Tibial nerve (tissue), 4 donors: ENCODE data around the gene KIF26A. TPM values are rescaled to one million over a fixed set of nuclear protein-coding genes. Genes with fewer than 3 reads are reported as not detected.

Experiments
- DNase-seq, 2 donors: peaks; one replicate each; pipeline ENCODE4 v3.0.0-alpha.2; 2019; ENCODE audit warnings: low spot score in 2 of 2
- H3K27ac ChIP-seq, 4 donors: fragments of 200-600 bp; sonication (generic) in 3 of 4; one replicate each; pipeline ENCODE4 v1.5.1; 2017 to 2019; ENCODE audit warnings: mild to moderate bottlenecking in 1 of 4
- H3K27me3 ChIP-seq, 2 donors: fragments of 200-600 bp; sonication (generic) in 1 of 2; one replicate each; pipeline versions ENCODE4 v1.5.1 to v1.6.0; 2017 to 2019
- H3K36me3 ChIP-seq, 3 donors: fragments of 200-600 bp; sonication (generic); one replicate each; pipeline ENCODE4 v1.5.1; 2018 to 2019
- H3K4me1 ChIP-seq, 4 donors: fragments of 200-600 bp; sonication (generic) in 3 of 4; one replicate each; pipeline ENCODE4 v1.5.1; 2017 to 2019
- H3K4me3 ChIP-seq, 4 donors: fragments of 200-600 bp; sonication (generic) in 3 of 4; one replicate each; pipeline ENCODE4 v1.5.1; 2017 to 2019; ENCODE audit warnings: mild to moderate bottlenecking in 1 of 4, moderate library complexity in 1 of 4
- H3K9me3 ChIP-seq, 4 donors: fragments of 200-600 bp; sonication (generic) in 3 of 4; one replicate each; pipeline ENCODE4 v1.5.1; 2017 to 2019
- CTCF ChIP-seq, 5 experiments: fragments of 200-600 bp in 3 of 5; fragments of 450-650 bp in 2 of 5; sonication (generic) in 3 of 5; IDR thresholded peaks; one replicate each; pipeline ENCODE4 v1.5.1; 2016 to 2019; ENCODE audit warnings: antibody characterized with exemption in 5 of 5, mild to moderate bottlenecking in 3 of 5, moderate library complexity in 2 of 5
- EP300 ChIP-seq, 2 donors: sonication (generic); formaldehyde crosslinking; IDR thresholded peaks; one replicate each; pipeline ENCODE4 v1.6.1; 2017; ENCODE audit warnings: antibody characterized with exemption in 2 of 2, mild to moderate bottlenecking in 1 of 2
- POLR2A ChIP-seq, 2 donors: fragments of 450-650 bp; IDR thresholded peaks; one replicate each; pipeline ENCODE4 v1.6.1; 2017; ENCODE audit warnings: antibody characterized with exemption in 2 of 2, mild to moderate bottlenecking in 2 of 2, moderate library complexity in 2 of 2
- WGBS, 2 donors: methylation state at CpG; one replicate each; pipeline ENCODE4 v1.1.5; 2018; 5-methylcytosine and 5-hydroxymethylcytosine counted together
- total RNA-seq, 4 donors: library from RNA; depleted of rRNA; stranded (reverse); fragments of >200 nt; gene quantifications; one replicate each; pipeline ENCODE4 v1.1.0, GENCODE V29; 2016

Gene KIF26A
- total RNA-seq, 4 donors from 2014 or later = 2.6 to 4.2 (median 3.3) TPM

- H3K9me3 ChIP-seq = no peaks in the 10 kb centered on the region
- DNase-seq = no peak
- no peak overlapping the region for H3K27ac ChIP-seq
- H3K36me3 ChIP-seq = no peaks in the 10 kb centered on the region
- WGBS, 2 donors = 16 to 32% methylated on average over 21 to 27 of the region's 27 CpGs
- no peak for TF ChIP-seq POLR2A (IDR thresholded peaks at IDR 0.05)
- peaks cover 0 to 6% (median 0%) of the 10 kb centered on the region in 4 donors for H3K4me1 ChIP-seq
- H3K27me3 ChIP-seq = peaks cover 0 to 20% of the 10 kb centered on the region in 2 donors
- no peak overlapping the region for H3K4me3 ChIP-seq
These were observed 64.1 kb downstream of the KIF26A start for GRCh38 chr14:104202259-104203070.

DNA sequence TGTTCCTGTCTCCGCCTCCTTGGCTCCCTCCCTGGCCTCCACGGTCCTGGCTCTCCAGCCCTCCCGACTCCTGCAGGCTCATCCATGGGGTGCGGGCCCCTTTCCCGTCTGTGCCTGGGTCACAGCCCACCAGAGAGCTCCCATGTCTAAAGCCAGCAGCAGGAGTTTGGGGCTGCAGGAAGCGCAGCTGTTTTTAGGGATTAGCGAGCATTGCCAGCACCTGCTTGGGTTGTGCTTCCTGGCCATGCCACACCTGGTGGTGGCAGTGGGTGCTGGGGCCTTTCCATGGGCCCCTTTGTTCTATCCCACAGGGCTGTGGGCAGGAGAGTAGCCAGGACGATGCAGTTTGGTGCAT lies 64.7 kb downstream of the KIF26A start:
- no peaks in the 10 kb centered on the region for H3K36me3 ChIP-seq
- no peak for TF ChIP-seq EP300 (IDR thresholded peaks at IDR 0.05)
- no peak for TF ChIP-seq POLR2A (IDR thresholded peaks at IDR 0.05)
- TF ChIP-seq CTCF (IDR thresholded peaks at IDR 0.05) = no peak
- H3K4me3 ChIP-seq = no peak overlapping the region
- H3K27ac ChIP-seq = no peak overlapping the region
- no peak for DNase-seq
- WGBS, 2 donors = 75 to 78% methylated on average over 4 to 6 of the region's 8 CpGs
- H3K9me3 ChIP-seq = no peaks in the 10 kb centered on the region
- peaks cover 0 to 6% (median 0%) of the 10 kb centered on the region in 4 donors for H3K4me1 ChIP-seq
- peaks cover 0 to 20% of the 10 kb centered on the region in 2 donors for H3K27me3 ChIP-seq

- no peaks in the 10 kb centered on the region for H3K9me3 ChIP-seq
- H3K4me1 ChIP-seq = peaks cover 0 to 6% (median 0%) of the 10 kb centered on the region in 4 donors
- H3K27ac ChIP-seq = no peak overlapping the region
- no peaks in the 10 kb centered on the region for H3K36me3 ChIP-seq
- H3K4me3 ChIP-seq = no peak overlapping the region
- no peak for TF ChIP-seq EP300 (IDR thresholded peaks at IDR 0.05)
- no peak for TF ChIP-seq POLR2A (IDR thresholded peaks at IDR 0.05)
- no peak for TF ChIP-seq CTCF (IDR thresholded peaks at IDR 0.05)
- 97 to 100% methylated on average over 2 of the region's 2 CpGs for WGBS, 2 donors
- H3K27me3 ChIP-seq = peaks cover 0 to 20% of the 10 kb centered on the region in 2 donors
- DNase-seq = no peak
These were observed 66.3 kb downstream of the KIF26A start for GRCh38 chr14:104204660-104205149.

- Histone ChIP-seq H3K4me1 (peaks cover 0 to 6% (median 0%) of the 10 kb centered on the region in 4 donors), H3K27me3 (peaks cover 0 to 20% of the 10 kb centered on the region in 2 donors), H3K9me3 (no peaks in the 10 kb centered on the region), H3K4me3 (no peak overlapping the region), H3K27ac (no peak overlapping the region), H3K36me3 (no peaks in the 10 kb centered on the region)
- WGBS, 2 donors = 64 to 66% methylated on average over 4 of the region's 6 CpGs
- TF ChIP-seq EP300 (IDR thresholded peaks at IDR 0.05) = no peak
- DNase-seq = no peak
These were observed 67.4 kb downstream of the KIF26A start for GRCh38 chr14:104205781-104206180.

GRCh38 chr14:104206281-104206904 lies 68.0 kb downstream of the KIF26A start:
- Histone ChIP-seq H3K27me3 (peaks cover 0 to 14% of the 10 kb centered on the region in 2 donors), H3K4me1 (peaks cover 0 to 6% (median 0%) of the 10 kb centered on the region in 4 donors), H3K4me3 (no peak overlapping the region), H3K9me3 (no peaks in the 10 kb centered on the region), H3K27ac (no peak overlapping the region), H3K36me3 (no peaks in the 10 kb centered on the region)
- TF ChIP-seq EP300 (IDR thresholded peaks at IDR 0.05) = no peak
- no peak for TF ChIP-seq POLR2A (IDR thresholded peaks at IDR 0.05)
- TF ChIP-seq CTCF (IDR thresholded peaks at IDR 0.05) = no peak
- WGBS, 2 donors = 33 to 42% methylated on average over 4 to 15 of the region's 15 CpGs
- DNase-seq = no peak
